ENCODE data around the gene ARHGAP27. TPM values are rescaled to one million over a fixed set of nuclear protein-coding genes. Genes with fewer than 3 reads are reported as not detected.

ARHGAP27 gene
- total RNA-seq, 1 donor from 2014 or later = 1.4 TPM

GRCh38 chr17:45411348-45412105 is 21.1 kb downstream of the ARHGAP27 start:
- Mint-ChIP-seq H3K36me3 (ENCODE audit: low read depth) (no peaks in the 10 kb centered on the region), H3K4me3 (no peak overlapping the region), H3K9me3 (no peaks in the 10 kb centered on the region), H3K27ac (ENCODE audit: unreplicated experiment) (peak overlapping the region; percentile 81), H3K4me1 (peaks cover 20% of the 10 kb centered on the region), H3K27me3 (ENCODE audit: low read depth) (peaks cover 4% of the 10 kb centered on the region)
- no peak for DNase-seq (ENCODE audit: low read depth, low spot score)
- no peak for TF ChIP-seq CTCF (conservative IDR thresholded peaks at IDR 0.05)

- DNase-seq (ENCODE audit: low read depth, low spot score) = no peak
- no peaks in the 10 kb centered on the region for H3K9me3 Mint-ChIP-seq
- no peak for TF ChIP-seq CTCF (conservative IDR thresholded peaks at IDR 0.05)
- no peaks in the 10 kb centered on the region for H3K36me3 Mint-ChIP-seq (ENCODE audit: low read depth)
- no peak overlapping the region for H3K4me3 Mint-ChIP-seq
- peak overlapping the region; percentile 84 for H3K27ac Mint-ChIP-seq (ENCODE audit: unreplicated experiment)
- H3K4me1 Mint-ChIP-seq = peaks cover 23% of the 10 kb centered on the region
- peaks cover 4% of the 10 kb centered on the region for H3K27me3 Mint-ChIP-seq (ENCODE audit: low read depth)
Observed at GRCh38 chr17:45410144-45411091, 22.3 kb downstream of the ARHGAP27 start.

GRCh38 chr17:45409659-45410076 is 23.0 kb downstream of the ARHGAP27 start:
- Mint-ChIP-seq H3K27ac (ENCODE audit: unreplicated experiment) (no peak overlapping the region), H3K9me3 (no peaks in the 10 kb centered on the region), H3K4me3 (no peak overlapping the region), H3K27me3 (ENCODE audit: low read depth) (peaks cover 4% of the 10 kb centered on the region), H3K36me3 (ENCODE audit: low read depth) (no peaks in the 10 kb centered on the region), H3K4me1 (peaks cover 23% of the 10 kb centered on the region)
- DNase-seq (ENCODE audit: low read depth, low spot score) = no peak
- TF ChIP-seq CTCF (conservative IDR thresholded peaks at IDR 0.05) = no peak

GRCh38 chr17:45408611-45409421 is 23.9 kb downstream of the ARHGAP27 start:
- Mint-ChIP-seq H3K9me3 (no peaks in the 10 kb centered on the region), H3K4me3 (no peak overlapping the region), H3K36me3 (ENCODE audit: low read depth) (no peaks in the 10 kb centered on the region), H3K4me1 (peaks cover 23% of the 10 kb centered on the region), H3K27me3 (ENCODE audit: low read depth) (peaks cover 4% of the 10 kb centered on the region), H3K27ac (ENCODE audit: unreplicated experiment) (peak overlapping the region; percentile 67)
- DNase-seq (ENCODE audit: low read depth, low spot score) = no peak
- TF ChIP-seq CTCF (conservative IDR thresholded peaks at IDR 0.05) = no peak

GRCh38 chr17:45406107-45406506 is 26.6 kb downstream of the ARHGAP27 start:
- peaks cover 4% of the 10 kb centered on the region for H3K27me3 Mint-ChIP-seq (ENCODE audit: low read depth)
- no peaks in the 10 kb centered on the region for H3K36me3 Mint-ChIP-seq (ENCODE audit: low read depth)
- no peaks in the 10 kb centered on the region for H3K9me3 Mint-ChIP-seq
- H3K4me3 Mint-ChIP-seq = no peak overlapping the region
- H3K27ac Mint-ChIP-seq (ENCODE audit: unreplicated experiment) = no peak overlapping the region
- peaks cover 19% of the 10 kb centered on the region for H3K4me1 Mint-ChIP-seq
- no peak for TF ChIP-seq CTCF (conservative IDR thresholded peaks at IDR 0.05)
- no peak for DNase-seq (ENCODE audit: low read depth, low spot score)

All from neural crest cell (in vitro differentiated cells).